GM19397 (cell line): Measurements from ENCODE around the gene MAP3K6.
"Not testable (repeated sequence)": the region's sequence is repeated elsewhere in the genome, so short reads cannot be mapped to it uniquely, and the experiment has no call there.

Experiments used
- ATAC-seq: cut with Tn5 transposase; IDR thresholded peaks from one replicate; pipeline ENCODE4 v1.9.1; 2021; ENCODE audit warnings: mild to moderate bottlenecking, moderate library complexity; ENCODE audit not compliant: unreplicated experiment

MAP3K6 gene, protein sequence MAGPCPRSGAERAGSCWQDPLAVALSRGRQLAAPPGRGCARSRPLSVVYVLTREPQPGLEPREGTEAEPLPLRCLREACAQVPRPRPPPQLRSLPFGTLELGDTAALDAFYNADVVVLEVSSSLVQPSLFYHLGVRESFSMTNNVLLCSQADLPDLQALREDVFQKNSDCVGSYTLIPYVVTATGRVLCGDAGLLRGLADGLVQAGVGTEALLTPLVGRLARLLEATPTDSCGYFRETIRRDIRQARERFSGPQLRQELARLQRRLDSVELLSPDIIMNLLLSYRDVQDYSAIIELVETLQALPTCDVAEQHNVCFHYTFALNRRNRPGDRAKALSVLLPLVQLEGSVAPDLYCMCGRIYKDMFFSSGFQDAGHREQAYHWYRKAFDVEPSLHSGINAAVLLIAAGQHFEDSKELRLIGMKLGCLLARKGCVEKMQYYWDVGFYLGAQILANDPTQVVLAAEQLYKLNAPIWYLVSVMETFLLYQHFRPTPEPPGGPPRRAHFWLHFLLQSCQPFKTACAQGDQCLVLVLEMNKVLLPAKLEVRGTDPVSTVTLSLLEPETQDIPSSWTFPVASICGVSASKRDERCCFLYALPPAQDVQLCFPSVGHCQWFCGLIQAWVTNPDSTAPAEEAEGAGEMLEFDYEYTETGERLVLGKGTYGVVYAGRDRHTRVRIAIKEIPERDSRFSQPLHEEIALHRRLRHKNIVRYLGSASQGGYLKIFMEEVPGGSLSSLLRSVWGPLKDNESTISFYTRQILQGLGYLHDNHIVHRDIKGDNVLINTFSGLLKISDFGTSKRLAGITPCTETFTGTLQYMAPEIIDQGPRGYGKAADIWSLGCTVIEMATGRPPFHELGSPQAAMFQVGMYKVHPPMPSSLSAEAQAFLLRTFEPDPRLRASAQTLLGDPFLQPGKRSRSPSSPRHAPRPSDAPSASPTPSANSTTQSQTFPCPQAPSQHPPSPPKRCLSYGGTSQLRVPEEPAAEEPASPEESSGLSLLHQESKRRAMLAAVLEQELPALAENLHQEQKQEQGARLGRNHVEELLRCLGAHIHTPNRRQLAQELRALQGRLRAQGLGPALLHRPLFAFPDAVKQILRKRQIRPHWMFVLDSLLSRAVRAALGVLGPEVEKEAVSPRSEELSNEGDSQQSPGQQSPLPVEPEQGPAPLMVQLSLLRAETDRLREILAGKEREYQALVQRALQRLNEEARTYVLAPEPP (N-terminal part only)

DNA sequence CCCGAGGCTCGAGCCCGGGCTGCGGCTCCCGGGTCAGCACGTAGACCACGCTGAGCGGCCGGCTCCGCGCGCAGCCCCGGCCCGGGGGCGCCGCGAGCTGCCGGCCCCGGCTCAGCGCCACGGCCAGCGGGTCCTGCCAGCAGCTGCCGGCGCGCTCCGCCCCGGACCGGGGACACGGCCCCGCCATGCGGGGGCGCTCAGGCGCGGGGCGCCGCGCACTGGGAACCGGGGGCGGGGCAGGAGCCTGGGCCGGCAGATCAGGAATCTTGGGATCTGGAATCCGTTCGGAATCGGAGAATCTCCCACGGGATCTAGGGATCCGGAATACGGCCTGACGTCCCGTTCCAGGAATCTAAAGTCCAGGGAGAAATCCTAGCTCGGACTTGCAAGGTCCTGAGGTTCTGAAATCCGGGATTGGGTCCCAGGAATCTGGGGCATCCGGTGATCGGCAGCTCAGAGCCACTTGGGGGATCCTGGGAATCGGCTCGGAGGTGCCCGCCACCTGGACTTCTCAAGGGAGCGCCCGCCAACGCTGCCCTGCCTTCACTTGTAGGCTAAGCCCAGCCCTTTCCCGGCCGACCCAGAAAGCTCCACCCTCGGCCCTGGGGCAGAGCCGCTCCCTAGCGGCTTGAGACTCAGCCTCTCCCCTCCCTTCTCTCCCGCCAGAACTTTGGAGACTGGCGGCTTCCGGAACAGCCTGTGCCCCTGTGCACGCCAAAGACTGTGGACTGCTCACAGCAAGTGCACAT lies at the start of gene MAP3K6:
Gene MAP3K6 (minus strand): TSS at position 551 of the 749 bp plus-strand sequence. CDS start 364 bp downstream, at position 187.
- peak; percentile 33 for ATAC-seq

DNA sequence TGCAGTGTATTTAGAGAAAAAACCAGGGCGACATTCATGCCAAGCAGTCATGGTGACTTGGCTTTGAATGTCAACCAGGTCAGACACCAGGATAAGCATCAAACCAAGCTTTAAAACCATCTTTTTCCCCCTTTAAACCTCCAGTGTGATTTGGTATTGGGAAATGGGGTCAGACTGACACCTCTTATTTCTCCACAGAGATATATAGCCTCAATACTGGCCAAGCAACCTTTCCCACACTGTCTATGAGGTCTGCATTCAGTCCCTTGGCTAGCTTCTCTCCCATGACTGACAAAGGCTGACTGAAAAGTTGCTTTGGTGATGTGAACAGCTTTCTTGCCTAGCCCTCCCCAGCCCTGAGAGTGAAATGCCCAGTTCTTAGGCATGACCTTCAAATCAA lies 47.3 kb upstream of the MAP3K6 start:
- ATAC-seq, result no peak

DNA sequence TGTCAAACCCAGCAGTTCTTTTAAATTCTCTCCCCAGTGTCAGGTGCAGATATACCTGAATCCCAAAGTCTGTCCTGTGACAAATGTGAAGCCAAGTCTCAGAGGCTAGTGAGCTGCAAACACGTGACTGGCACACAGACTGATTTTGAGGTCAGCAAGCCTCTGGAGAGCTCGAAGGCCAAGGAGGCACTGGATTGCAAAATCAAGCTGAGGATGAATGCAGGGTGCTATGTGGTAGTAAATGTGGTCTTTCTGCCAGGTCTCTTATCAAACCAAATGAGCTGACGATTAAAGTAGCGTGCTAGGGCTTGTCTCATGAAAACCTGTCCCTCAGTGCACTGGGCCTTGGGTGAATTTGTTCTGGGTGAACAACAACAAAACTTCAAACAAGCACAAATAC lies 46.2 kb upstream of the MAP3K6 start:
- ATAC-seq, result no peak

DNA sequence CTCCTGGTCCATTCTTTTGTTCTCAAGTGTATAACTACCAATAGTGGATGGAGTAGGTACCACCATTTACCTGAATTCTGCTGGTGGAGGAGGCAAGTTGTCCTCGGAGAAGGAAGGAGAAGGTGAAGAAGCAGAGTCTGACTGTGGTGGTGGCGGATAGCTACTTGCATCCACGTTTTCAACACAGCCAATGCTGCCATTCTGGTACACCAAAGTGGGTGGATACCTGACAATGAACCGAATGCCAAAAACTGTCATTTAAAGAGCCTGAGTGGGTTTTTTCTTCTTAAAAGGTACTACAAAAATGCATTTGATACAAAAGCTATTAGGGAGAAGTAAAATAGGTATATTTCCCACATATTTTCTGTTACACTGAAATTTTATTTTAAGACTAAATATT lies 45.7 kb upstream of the MAP3K6 start:
- ATAC-seq, result no peak

DNA sequence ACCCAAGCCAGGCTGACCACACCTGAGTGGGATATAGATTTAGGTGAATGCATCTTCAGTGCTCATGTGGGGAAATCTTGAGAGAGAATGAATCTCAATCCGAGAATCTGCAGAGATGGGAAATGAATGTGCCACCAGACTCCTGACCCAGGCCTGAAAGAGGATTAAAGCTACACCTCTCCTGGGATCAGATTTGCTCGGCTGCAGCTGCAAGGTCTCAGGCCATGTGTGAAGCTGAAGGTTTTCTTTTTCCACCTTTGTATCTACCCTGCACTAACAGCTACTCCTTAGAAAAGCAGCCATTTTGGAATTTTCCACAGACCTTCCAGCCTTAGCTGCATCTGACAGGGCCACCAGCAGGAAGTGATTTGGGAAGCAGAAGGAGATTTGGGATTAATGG lies 43.9 kb upstream of the MAP3K6 start:
- no peak for ATAC-seq

DNA sequence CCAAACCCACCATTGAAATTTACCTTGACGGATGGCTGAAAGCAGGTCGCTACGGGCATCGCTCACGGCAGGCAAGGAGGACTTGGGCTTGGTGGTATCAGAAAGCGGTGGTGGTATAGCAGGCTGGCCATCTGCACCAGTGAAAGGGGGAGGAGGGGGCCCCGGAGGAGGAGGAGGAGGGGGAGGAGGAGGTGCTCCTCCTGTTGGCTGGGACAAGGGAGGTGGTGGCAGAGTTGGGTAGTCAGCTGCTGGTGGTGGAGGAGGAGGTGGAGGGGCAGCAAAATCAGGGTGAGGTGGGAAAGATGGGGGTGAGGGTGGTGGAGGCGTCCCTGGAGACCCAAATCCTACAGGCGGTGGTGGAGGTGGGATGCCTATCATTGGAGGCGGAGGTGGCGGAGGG lies 42.9 kb upstream of the MAP3K6 start:
- no peak for ATAC-seq

DNA sequence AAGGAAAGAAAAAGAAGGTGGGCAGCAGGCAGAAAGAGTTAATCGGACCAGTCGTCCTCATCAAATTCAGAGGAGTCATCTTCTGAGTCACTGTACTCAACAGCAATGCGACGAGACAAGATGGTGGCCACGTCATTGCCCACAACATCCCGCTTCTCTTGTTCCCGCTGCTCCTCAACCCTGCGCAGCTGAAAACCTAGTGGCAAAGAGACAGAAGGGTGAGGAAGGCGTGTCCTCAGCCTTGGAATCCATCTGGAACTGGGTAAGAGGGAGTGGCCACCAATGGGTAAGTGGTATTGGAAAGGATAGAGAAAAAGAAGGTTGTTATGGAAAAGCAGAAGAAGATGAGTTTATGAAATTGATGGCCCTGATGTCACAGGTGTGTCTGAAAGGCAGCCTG lies 41.4 kb upstream of the MAP3K6 start:
- ATAC-seq, result no peak

DNA sequence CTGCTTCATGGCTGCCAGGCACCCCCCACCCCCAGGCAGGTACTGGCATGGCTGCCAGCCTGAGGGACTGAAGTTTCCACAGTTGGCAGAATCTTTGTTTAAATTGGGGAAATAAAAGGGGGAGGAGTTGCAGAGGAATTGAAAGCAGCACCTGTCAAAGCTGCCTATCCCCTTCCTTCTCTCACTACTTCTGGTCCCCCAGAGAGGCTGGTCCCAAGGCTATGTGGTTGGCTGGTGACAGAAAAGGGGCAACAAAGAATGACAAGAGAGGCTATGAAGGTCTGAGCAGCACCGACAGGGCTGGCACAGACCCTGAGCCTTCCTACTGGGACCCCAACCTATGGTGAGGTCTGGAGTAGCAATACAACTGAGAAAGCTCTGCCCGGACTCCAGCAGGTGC lies 40.0 kb upstream of the MAP3K6 start:
- not testable (repeated sequence) for ATAC-seq

DNA sequence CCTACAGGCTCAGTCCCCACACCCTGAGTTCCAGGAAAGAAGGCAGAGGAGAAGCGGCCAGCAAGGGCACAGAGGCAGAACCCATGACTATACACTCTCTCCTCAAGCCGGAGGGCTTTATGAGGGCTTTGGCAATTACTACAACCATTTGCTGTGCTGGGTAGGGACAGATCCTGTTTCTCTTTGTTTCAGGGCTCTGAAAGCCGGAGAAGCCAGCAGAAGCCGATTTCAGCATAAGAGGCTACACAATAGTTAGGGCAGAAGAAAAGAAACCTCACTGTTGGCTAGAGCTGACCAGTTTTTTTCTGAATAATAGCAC lies 39.6 kb upstream of the MAP3K6 start:
- ATAC-seq, result no peak

DNA sequence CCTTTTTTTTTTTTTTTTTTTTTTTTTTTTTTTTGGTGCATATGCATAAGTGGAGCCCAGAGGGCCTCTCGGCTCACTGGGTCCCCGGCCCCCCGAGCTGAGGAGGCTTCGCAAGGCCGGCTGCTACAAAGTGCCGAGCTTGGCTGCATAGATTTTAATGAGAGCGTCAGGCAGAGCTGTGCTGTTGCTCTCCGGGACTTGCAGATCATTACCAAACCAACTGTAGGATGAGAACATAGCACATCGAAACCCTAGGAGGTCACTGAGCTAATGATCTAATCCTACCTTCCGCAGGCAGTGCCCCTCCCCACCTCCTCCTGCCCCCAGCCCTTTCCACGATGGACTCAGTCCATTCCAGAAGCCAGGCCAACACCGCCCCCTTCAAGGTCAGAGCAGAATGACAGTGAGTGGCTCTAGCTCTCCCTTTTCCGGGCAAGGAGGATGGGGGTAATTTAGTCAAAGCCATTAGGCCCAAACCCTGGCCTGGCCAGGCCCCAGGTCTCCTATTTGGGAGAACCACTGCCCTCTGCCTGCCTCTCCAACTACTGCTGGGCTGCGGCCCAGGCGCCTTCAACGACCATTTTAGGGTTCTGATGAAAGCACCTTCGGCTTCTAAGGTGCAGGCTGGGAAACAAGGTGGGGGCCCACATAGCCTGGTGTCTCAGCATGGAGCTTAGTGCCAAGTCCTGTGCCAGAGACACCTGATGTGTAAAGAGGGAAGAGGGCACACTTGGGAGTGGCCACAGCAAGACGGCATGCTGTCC lies 39.0 kb upstream of the MAP3K6 start:
- ATAC-seq, result not testable (repeated sequence)

DNA sequence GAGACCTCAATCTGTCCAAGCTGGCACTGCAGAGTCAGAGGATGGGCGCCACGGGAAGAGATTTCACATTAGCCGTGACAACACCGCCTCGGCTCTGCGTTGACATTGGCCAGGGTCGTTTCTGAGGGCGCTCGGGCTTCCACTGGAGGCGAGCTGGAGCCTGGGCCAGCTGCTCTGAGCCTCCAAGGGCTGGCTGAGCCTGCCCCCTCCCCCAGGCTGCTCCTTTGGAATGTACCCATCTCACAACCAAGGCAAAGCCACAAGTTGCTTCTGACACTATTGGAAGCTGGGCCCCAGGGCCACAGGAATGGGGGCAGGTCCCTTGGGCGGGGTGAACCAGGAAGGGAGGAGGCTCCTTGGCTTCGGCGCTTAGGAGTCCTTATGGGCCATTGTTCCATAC lies 38.3 kb upstream of the MAP3K6 start:
- ATAC-seq, result no peak

DNA sequence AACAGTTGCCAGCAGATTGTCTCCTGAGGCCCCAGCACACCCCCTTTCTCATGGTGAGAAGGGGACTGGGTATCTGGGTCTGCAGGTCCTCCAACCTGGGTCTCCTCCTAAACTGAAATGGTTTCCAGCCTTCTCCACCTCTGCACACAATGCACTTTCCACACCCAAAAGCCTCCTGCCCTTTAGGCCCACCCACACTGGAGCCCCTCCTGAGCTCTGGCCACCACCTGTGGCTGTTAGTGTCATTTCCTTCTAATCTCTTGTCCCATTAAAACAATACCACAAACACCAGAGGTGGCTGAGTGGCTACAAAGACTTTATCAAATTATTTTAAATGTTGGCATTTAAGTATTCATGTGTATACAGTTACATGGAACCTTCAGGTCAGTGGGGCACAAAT lies 37.2 kb upstream of the MAP3K6 start:
- no peak for ATAC-seq

DNA sequence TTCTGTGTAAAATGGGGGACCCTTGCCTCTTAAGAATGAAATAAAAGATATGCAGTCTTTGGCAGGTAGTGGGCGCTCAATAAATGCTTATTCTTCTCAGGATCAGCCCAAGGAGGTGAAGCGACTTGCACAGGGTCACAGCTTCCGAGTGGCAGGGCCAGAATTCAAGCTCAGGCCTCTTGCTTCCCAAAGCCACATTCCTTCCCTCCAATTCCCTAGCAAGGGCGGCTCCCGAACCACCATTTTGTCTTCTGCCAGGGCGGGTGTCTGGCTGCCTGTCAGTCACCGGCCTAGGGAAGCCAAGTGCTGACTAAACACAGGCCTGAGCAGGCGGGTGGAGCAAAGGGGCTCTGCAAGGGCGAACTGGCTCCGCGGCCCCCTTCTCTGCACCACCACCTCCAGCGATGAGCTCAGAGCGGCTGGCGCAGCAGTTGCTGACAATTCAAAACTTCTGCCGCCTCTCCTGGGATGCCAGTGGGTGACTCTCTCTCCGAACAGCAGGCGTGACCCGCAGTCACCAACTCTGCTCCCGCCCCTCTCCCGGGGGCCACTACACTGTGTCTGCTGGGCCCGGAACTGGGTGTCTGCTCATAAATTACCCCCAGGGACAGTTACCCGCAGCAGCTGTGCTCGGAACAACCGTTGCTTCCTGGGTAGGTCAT lies 36.4 kb upstream of the MAP3K6 start:
- no peak for ATAC-seq

DNA sequence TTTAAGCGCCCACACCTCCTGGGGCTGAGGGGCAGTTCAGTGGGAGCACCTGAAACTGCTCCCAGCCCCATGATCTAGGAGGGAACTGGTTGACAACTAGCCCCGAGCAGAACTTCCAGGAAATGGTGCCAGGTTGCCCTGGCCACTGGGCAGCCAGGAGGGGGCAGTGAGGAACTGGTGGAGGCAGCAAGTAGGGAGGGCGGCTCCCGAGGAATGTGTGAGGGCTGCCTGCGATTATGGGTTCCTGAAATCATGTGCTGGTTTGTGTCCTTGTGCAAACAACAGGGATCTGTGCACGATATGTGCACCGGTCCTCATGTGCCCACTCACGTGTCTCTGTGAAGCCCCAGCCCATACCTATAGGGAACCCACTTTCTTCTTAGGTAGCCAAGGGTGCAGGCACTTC lies 35.6 kb upstream of the MAP3K6 start:
- ATAC-seq, result no peak

DNA sequence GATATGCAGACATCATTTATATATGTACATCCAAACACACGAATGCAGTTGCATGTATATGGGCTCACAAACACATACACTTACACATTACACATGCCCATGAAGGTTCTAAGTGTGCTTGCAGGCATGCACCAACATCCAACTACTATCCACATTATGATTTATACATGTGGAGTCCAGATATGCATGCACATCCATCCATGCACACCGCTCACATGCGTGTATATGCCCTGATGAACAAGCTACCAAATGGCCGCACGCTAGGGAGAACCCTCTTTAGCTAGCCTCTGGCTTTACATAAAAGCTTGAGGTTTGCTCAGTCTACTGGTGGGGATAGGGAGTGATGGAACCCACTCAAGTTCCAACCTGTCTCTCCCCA lies 34.2 kb upstream of the MAP3K6 start:
- no peak for ATAC-seq

DNA sequence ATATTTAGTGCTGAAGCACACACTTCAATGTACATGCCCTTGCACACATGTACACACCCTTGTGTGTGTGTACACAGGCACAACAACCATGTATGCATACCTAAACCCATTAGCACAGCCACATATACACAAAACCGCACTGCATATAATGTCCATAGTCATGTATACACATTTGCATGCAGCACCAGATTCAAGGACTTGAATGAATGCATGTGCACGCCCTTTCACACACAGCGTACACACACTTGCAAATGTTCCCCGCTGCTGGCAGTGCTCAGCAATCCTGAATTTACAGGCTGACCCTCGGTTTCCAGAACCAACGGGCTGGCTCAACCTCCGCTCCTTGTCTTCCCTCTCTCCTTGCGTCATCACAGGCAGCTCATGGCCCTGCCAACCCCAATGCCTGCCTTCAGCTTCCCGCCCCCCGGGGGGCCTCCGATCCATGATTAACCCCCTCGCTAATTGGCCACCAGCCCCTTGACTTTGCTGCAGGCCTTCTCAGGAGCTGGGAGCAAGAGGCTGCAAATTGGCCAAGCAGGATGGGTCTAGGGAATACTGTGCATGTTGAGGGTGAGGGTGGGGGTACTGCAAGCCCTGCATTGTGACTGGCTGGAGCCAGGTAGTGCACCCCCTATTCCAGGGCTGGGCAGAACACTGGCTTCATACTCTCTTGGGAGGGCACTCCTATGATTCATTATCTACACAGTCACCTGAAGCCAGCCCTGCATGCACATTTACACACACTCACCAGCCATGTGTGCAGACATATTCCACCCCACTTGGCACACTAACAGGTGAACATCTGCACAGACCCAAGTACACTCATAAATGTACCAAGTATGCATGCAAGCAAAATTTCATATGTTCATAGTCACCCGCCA lies 33.6 kb upstream of the MAP3K6 start:
- ATAC-seq, result no peak

DNA sequence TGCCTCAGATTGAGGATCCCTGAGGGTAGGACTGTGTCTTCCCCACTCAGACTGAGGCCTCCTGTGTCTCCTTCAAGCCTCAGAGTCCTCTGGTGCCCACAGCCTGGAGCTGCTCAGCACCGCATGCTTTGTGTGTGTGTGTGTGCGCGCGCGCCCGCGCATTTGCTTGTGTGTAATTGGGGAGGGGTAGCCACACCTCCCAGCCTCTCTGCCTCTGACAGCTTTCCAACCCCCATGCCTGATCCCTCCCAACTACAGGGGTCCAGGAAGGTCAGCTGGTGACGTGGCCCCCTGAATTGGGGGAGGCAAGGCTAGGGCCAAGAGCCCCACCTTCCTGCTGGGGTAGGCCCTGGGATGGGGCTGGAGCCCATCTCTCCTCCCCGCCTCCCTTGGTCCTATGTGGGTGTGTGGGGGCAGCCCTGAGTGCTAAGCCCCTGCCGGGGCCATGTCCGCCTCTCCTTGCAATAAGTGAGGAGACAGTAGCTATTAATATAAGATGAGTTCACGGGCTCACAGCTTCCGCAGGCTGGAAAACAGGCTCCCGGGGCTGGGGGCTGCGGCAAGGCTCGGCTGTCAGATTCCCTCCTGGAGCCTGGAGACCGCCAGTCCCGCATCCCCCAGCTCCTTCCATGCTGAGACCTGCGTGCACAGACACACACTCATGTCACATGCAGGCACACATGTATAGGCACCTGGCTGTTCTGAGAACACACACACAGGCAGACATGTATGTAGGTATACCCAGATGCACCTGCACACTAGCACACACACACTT lies 32.7 kb upstream of the MAP3K6 start:
- no peak for ATAC-seq
